HCT116 (cell line): Measurements from ENCODE around the gene SH3GL2. TPM values are rescaled to one million over a fixed set of nuclear protein-coding genes. Genes with fewer than 3 reads are reported as not detected.

Experiments
- ATAC-seq: fragments of 200-7000 bp; cut with Tn5 transposase; 2 replicates; pipeline ENCODE4 v1.9.1; 2020; ENCODE audit warnings: mild to moderate bottlenecking, moderate library complexity
- BruUV-seq: library from RNA; stranded (reverse); fragments of 400-500 nt; replicated peaks from 2 replicates; lab custom pipeline; 2021; lab: Mats Ljungman, UMichigan
- CTCF ChIA-PET: fragments of 300-600 bp; sonication (Branson Sonifier 250); formaldehyde crosslinking; loops from one replicate; lab custom pipeline; 2021; ENCODE audit warnings: antibody characterized with exemption; lab: Charles Lee
- POLR2A ChIA-PET: fragments of 300-600, 350-600 bp; sonication (Branson Sonifier 250); formaldehyde crosslinking; loops from one replicate; lab custom pipeline; 2021; ENCODE audit warnings: antibody characterized with exemption; lab: Charles Lee
- RAD21 ChIA-PET, 2 experiments: fragments of 300-600 bp; sonication (Branson Sonifier 250); formaldehyde crosslinking; loops; one replicate each; lab custom pipeline; 2023; ENCODE audit warnings: low total read pairs in 2 of 2; ENCODE audit not compliant: uncharacterized antibody in 2 of 2, unreplicated experiment in 2 of 2, low non-redundant PET in 1 of 2; lab: Charles Lee
- DNase-seq: peaks from one replicate; pipeline ENCODE4 v3.0.0-alpha.2; 2010; ENCODE audit warnings: low read depth, low spot score
- H2AFZ ChIP-seq: fragments of 200-600 bp; shearing (Covaris generic), sonication (generic); 2 replicates; pipeline ENCODE4 v1.6.1; 2017; ENCODE audit warnings: low read depth, mixed run types, mixed read lengths, antibody characterized with exemption, low read length; ENCODE audit not compliant: poor library complexity, severe bottlenecking
- H3K27ac ChIP-seq: 2 replicates; pipeline ENCODE4 v1.5.1; 2012; ENCODE audit warnings: low read depth, low read length
- H3K27me3 ChIP-seq: fragments of 200-600 bp; sonication (generic); 2 replicates; pipeline ENCODE4 v1.6.1; 2016; ENCODE audit warnings: mixed run types, low read length, mixed read lengths; ENCODE audit not compliant: insufficient read depth
- H3K36me3 ChIP-seq, 2 experiments: fragments of 200-500 bp in 1 of 2; fragments of 200-600 bp in 1 of 2; sonication (Bioruptor generic) in 1 of 2; sonication (generic) in 1 of 2; 2 replicates each; pipeline versions ENCODE4 v1.5.1 to v1.6.1; 2014 to 2016; ENCODE audit warnings: low read length in 2 of 2, inconsistent platforms in 1 of 2, mixed read lengths in 1 of 2, mixed run types in 1 of 2; ENCODE audit not compliant: insufficient read depth in 2 of 2, control insufficient read depth in 1 of 2
- H3K4me1 ChIP-seq, 2 experiments: fragments of 200-600 bp in 1 of 2; sonication (generic) in 1 of 2; 2 replicates each; pipeline versions ENCODE4 v1.5.1 to v1.6.1; 2012 to 2017; ENCODE audit warnings: low read length in 2 of 2, inconsistent platforms in 1 of 2, mild to moderate bottlenecking in 1 of 2, mixed read lengths in 1 of 2, mixed run types in 1 of 2, moderate library complexity in 1 of 2; ENCODE audit not compliant: insufficient read depth in 2 of 2, control insufficient read depth in 1 of 2
- H3K4me2 ChIP-seq: fragments of 200-600 bp; sonication (generic); 2 replicates; pipeline ENCODE4 v1.6.1; 2017; ENCODE audit warnings: mixed run types, low read length, mixed read lengths
- H3K4me3 ChIP-seq, 2 experiments: fragments of 200-600 bp in 1 of 2; sonication (generic) in 1 of 2; replicated peaks in 1 of 2; 2 replicates each; pipeline ENCODE4 v1.5.1; 2011 to 2016; ENCODE audit warnings: low read length in 2 of 2, control low read depth in 1 of 2, low read depth in 1 of 2, mild to moderate bottlenecking in 1 of 2, mixed read lengths in 1 of 2, mixed run types in 1 of 2
- H3K79me2 ChIP-seq: fragments of 200-600 bp; sonication (generic); 2 replicates; pipeline ENCODE4 v1.6.1; 2017; ENCODE audit warnings: mild to moderate bottlenecking, mixed run types, low read length, moderate library complexity, mixed read lengths; ENCODE audit not compliant: insufficient read depth
- H3K9ac ChIP-seq: fragments of 200-600 bp; sonication (generic); 2 replicates; pipeline ENCODE4 v1.6.1; 2016; ENCODE audit warnings: low read length, mixed read lengths
- H3K9me2 ChIP-seq: fragments of 200-600 bp; sonication (generic), shearing (Covaris generic); 2 replicates; pipeline ENCODE4 v1.6.1; 2017; ENCODE audit warnings: mixed run types, mild to moderate bottlenecking, moderate library complexity; ENCODE audit not compliant: insufficient read depth
- H3K9me3 ChIP-seq, 2 experiments: fragments of 200-500 bp in 1 of 2; fragments of 200-600 bp in 1 of 2; sonication (Bioruptor generic) in 1 of 2; sonication (generic) in 1 of 2; 2 replicates each; pipeline ENCODE4 v1.6.1; 2014 to 2017; ENCODE audit warnings: low read length in 2 of 2, mixed read lengths in 2 of 2, inconsistent platforms in 1 of 2, low read depth in 1 of 2, mild to moderate bottlenecking in 1 of 2, mixed run types in 1 of 2, moderate library complexity in 1 of 2; ENCODE audit not compliant: control insufficient read depth in 1 of 2, insufficient read depth in 1 of 2
- H4K20me1 ChIP-seq: fragments of 200-600 bp; sonication (generic), shearing (Covaris generic); 2 replicates; pipeline ENCODE4 v1.6.1; 2017; ENCODE audit warnings: mixed run types, mild to moderate bottlenecking, moderate library complexity; ENCODE audit not compliant: insufficient read depth
- CTCF ChIP-seq, 3 experiments: fragments of 200-600 bp in 1 of 3; sonication (generic) in 1 of 3; IDR thresholded peaks in 2 of 3; conservative IDR thresholded peaks in 1 of 3; 2 replicates each; pipeline ENCODE4 v1.5.1; 2012 to 2017; ENCODE audit warnings: low read depth in 2 of 3, low read length in 2 of 3, antibody characterized with exemption in 1 of 3, borderline replicate concordance in 1 of 3, control low read depth in 1 of 3, mild to moderate bottlenecking in 1 of 3, mixed read lengths in 1 of 3, mixed run types in 1 of 3, moderate library complexity in 1 of 3; ENCODE audit not compliant: insufficient read depth in 1 of 3
- EZH2 ChIP-seq: fragments of 200-600 bp; sonication (generic); IDR thresholded peaks from 2 replicates; pipeline ENCODE4 v1.6.1; 2017; ENCODE audit warnings: antibody characterized with exemption, mixed run types
- EZH2phosphoT487 ChIP-seq: fragments of 200-600 bp; IDR thresholded peaks from 2 replicates; pipeline ENCODE4 v1.6.1; 2018; ENCODE audit warnings: antibody characterized with exemption, borderline replicate concordance
- JUND ChIP-seq: IDR thresholded peaks from 2 replicates; pipeline ENCODE4 v1.6.1; 2012
- POLR2AphosphoS5 ChIP-seq: IDR thresholded peaks from 2 replicates; pipeline ENCODE4 v1.6.1; 2011; ENCODE audit warnings: mild to moderate bottlenecking, low read depth, low read length, moderate library complexity
- RAD21 ChIP-seq: IDR thresholded peaks from 2 replicates; pipeline ENCODE4 v1.6.1; 2012; ENCODE audit warnings: low read depth, mild to moderate bottlenecking
- REST ChIP-seq: IDR thresholded peaks from 2 replicates; pipeline ENCODE4 v1.6.1; 2012; ENCODE audit warnings: low read depth
- TCF7L2 ChIP-seq: IDR thresholded peaks from 2 replicates; pipeline ENCODE4 v1.7.0; 2011; ENCODE audit warnings: borderline replicate concordance, inconsistent platforms; ENCODE audit not compliant: insufficient read depth, insufficient read length; ENCODE audit errors: extremely low read depth
- YY1 ChIP-seq: IDR thresholded peaks from 2 replicates; pipeline ENCODE4 v1.6.1; 2011; ENCODE audit warnings: low read length, low read depth, moderate library complexity, mild to moderate bottlenecking; ENCODE audit not compliant: insufficient replicate concordance; ENCODE audit errors: extremely low read depth
- ZNF274 ChIP-seq: fragments of 200-500 bp; sonication (Bioruptor generic); IDR thresholded peaks from 2 replicates; pipeline ENCODE4 v1.6.1; 2014; ENCODE audit warnings: mild to moderate bottlenecking, low read depth, low read length, inconsistent platforms
- intact Hi-C: fragments of 100-400 bp; cut with micrococcal nuclease; formaldehyde crosslinking; loops from 2 replicates; pipeline ENCODE4 v1.10.0; 2022
- total RNA-seq: library from RNA; stranded (reverse); gene quantifications from one replicate; pipeline ENCODE4 v1.2.1, GENCODE V29; 2021; ENCODE audit not compliant: unreplicated experiment

Gene SH3GL2
- total RNA-seq, 1 experiment from 2014 or later: not detected

DNA sequence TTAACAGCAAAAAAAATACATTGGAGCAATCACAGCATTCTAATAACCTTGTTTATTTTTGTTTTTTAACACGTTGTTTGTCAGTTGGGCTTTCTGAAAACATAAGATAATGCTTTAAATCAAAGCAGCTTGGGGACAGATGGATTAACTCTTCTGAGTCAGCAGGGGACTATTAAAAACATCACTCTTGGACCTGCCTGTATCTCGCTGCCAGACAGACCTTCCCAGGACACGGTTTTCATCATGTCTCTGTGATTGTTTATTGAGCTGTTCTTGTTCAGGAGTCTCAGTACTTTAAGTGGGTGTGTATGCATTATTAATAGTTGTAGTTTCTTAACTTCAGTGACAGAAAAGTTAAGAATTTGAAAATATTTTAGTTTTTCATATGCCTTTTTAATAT is 173.2 kb downstream of the SH3GL2 start:
- Histone ChIP-seq H3K27me3 (no peaks in the 10 kb centered on the region), H4K20me1 (no peaks in the 10 kb centered on the region), H3K4me1 (no peaks in the 10 kb centered on the region), H3K4me2 (no peak overlapping the region), H3K36me3 (no peaks in the 10 kb centered on the region), H3K9me2 (no peaks in the 10 kb centered on the region), H3K9ac (no peak overlapping the region), H3K9me3 (no peaks in the 10 kb centered on the region), H3K27ac (no peak overlapping the region), H3K79me2 (no peaks in the 10 kb centered on the region), H3K4me3 (no peak overlapping the region), H2AFZ (no peak overlapping the region)
- BruUV-seq: no TSS peak
- ATAC-seq: no peak
- DNase-seq: no peak
- ChIA-PET RAD21 (no interaction called here), CTCF (no interaction called here), POLR2A (no interaction called here)
- TF ChIP-seq CTCF (IDR thresholded peaks at IDR 0.05 in 2 of 3, conservative IDR thresholded peaks at IDR 0.05 in 1 of 3; ENCODE audit: borderline replicate concordance in 1 of 3, insufficient read depth in 1 of 3, low read depth in 2 of 3, low read length in 2 of 3) (no peak), YY1 (no peak), TCF7L2 (no peak), POLR2AphosphoS5 (no peak), EZH2phosphoT487 (no peak), ZNF274 (no peak), REST (no peak), JUND (no peak), RAD21 (no peak), EZH2 (no peak)
- intact Hi-C loops: no loop called here
